Urothelium cell line (cell line): ENCODE data around the gene PRKCH.
A peak's percentile ranks its signal among the peaks of the same experiment; 100 is the strongest.
"Not testable (repeated sequence)": the region's sequence is repeated elsewhere in the genome, so short reads cannot be mapped to it uniquely, and the experiment has no call there.

Source experiments
- DNase-seq: peaks from one replicate; pipeline ENCODE4 v3.0.0; 2011; ENCODE audit warnings: low spot score, mixed read lengths
- FAIRE-seq: peaks from 2 replicates; lab custom pipeline; 2011; peaks lifted over from hg19 to GRCh38; lab: Jason Lieb, UNC

Gene PRKCH

DNA sequence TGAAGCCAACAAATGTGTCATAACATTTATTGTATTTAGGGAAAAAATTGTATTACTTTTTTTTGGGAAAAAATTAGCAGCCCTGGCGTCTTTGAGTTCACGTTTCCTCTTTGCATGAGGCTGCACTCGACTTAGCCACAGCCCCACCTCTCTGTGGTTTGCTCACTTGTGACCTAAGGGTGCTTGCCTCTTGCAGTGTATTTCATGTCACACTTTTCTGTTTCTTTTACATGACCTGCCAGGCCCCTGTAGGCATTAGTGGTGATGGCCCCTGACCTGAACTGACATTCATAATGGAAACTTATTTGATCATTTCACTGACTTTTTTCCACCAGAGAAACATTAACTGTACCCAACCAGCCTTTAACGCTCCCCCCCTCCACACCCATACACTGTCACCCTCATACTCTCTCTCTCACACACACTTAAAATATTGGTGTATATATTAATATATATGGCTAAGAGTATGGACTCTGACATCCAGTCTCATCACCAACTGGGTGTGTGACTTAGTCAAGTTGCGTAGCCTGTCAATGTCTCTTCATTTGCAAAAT lies 122.9 kb downstream of the PRKCH start:
- FAIRE-seq (no peak), DNase-seq (no peak)

DNA sequence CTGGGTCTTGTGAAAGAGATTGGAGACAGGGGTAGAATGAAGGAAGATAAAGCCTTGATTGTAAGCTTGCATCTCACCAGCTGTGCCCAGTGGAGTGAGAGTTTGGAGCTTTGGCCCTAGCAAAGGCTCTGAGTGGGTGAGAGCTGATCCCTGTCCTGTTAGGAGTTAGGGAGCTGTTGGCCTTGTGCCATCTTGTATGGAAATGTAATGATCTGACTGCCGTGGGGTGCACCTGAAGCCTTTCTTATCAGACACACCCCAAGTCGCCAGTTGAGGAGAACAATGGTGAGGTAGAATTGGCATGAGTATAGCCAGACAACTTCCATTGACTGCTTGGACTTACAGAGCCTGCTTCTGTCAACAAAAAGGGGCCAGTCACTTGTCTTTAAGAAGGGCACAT lies 130.1 kb downstream of the PRKCH start:
- FAIRE-seq (no peak), DNase-seq (no peak)

DNA sequence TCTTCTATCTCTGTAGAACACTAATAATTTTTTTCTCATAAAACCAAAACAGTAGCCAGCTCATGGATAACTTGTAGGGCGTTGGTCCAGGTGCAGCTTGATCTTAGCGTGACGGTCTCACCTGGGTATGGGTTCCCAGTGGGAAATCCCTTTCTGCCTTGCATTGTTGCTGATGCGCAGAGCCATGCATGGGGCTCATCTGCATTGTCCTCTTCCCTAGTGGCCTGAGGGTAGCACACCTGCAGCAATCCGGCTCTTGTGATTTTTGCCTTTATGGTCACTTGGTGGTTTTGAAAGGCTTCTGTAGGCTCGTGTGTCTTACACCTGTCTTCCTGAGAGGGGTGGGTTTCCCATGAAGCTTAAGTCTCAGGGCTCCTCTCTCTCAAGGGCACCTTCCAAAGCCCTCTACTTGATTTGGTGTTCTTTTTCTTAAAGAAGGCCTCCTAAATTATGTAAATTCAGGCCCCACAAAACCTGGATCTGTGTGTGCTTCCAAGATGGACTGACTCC lies 130.6 kb downstream of the PRKCH start:
- FAIRE-seq: no peak
- DNase-seq: no peak

DNA sequence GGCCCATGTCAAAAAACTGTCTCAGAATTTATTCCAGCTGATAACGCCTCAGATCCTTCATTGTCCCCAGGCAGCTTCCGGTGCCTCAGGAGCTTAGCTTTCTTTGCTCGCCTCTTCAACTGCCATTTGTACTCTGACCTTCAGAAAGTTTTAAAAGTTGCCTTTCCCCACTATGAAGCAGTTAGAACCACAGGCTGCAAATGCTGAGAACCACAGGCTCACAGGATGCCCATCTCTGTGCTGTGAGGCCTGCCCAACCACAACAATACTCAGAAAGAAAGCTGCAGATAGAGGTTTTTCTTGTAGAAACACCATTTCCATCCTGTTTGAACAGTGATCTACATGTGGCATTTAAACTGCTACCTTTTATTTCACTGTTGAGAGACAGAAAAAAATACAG lies 131.1 kb downstream of the PRKCH start:
- FAIRE-seq: no peak

DNA sequence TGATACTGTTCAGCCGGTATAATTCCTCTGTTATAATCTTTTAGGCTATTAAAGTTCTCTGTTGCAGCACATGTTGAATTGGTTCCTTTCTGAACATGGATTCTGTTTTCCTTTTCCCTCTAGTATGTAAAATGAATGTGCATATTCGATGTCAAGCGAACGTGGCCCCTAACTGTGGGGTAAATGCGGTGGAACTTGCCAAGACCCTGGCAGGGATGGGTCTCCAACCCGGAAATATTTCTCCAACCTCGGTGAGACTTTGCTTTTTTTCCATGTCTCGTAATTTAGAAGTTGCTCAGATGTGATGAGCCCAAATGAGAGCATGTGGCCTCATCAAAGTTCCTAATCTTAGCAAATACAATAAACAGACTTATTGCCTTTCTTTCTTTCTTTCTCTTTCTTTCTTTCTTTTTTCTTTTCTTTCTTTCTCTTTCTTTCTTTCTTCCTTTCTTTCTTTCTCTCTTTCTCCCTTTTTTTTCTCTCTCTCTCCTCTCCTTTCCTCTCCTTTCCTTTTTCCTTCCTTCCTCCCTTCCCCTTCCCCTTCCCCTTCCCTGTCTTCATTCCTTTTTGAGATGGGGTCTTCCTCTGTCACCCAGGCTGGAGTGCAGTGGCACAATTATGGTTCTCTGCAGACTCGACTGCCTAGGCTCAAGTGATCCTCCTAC lies 131.9 kb downstream of the PRKCH start:
- FAIRE-seq: peak; percentile 35
- no peak for DNase-seq

More for the DNA sequence above, 131.1 kb downstream of the PRKCH start:
- no peak for DNase-seq

DNA sequence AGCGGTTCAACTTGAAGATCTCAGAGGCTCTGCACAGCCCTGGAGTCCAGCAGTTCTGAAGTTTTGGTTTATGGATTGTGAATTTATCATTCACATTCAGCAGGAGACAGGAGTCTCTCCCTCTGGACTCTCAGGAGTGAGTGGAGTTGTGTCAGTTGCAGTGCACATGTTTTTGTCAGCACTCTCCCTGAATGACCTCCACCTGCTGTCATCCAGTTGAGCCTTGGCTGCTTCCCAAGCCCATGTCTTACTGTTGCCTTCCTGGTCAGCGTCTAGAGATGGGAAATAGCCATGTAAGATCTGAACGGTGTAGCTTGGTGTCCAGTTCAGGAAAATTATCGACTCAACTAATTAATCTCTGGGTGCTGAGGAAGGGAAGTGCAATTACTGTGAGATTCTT lies 133.2 kb downstream of the PRKCH start:
- FAIRE-seq: peak; percentile 17
- DNase-seq: no peak

DNA sequence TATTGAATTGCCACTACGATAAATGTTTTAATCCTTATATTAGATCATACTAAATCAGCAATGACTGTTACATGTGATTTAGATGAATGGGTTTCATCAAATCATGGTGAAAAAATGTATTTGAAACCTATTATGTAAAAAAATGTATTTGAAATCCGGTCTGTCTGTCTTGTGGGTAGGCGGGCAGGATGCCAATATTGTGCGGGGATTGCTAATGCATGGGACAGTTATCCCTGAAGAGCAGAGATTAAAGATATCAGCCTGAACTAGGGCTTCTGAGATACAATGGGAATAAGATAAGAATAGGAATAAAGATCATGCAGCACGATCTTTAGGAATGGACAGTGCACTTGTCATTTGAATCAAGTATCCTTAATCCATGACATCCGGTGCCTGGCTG lies 134.0 kb downstream of the PRKCH start:
- FAIRE-seq (no peak), DNase-seq (no peak)

DNA sequence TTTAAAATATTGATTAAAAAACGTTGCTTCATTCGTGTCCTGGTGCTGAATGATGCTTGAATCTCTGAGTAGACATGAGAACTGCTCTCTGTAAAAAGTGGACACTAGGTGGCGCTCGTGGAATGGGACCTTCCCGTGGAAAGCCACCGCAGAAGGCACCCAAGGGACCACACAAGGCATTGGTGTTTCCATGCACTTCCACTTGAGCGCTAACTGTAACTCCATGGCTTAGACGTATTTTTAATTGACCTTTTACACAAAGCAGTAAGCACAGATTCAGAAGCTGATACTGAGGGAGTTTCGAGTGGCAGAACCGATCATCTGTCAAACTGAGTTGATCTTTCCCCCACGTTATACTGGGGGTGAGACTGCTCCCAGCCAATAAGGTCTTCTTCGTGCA lies 135.3 kb downstream of the PRKCH start:
- peak; percentile 93 for FAIRE-seq
- DNase-seq: peak; percentile 91

DNA sequence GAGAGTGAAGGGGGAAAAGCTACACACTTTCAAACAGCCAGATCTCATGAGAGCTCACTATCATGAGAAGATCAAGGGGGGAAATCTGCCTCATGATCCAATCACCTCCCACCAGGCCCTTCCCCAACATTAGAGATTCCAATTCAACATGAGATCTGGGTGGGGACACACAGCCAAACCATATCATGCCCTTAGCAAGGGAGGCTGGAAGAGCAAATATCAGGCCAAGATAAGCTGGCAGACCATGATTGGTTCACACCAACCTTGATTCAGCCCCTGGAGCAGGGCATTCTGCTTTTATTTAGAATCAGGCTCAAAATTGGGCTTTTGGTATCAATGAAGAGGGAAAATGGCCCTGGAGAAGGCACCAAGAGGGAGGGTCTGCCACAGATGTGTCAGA lies 137.4 kb downstream of the PRKCH start:
- DNase-seq (no peak), FAIRE-seq (no peak)

DNA sequence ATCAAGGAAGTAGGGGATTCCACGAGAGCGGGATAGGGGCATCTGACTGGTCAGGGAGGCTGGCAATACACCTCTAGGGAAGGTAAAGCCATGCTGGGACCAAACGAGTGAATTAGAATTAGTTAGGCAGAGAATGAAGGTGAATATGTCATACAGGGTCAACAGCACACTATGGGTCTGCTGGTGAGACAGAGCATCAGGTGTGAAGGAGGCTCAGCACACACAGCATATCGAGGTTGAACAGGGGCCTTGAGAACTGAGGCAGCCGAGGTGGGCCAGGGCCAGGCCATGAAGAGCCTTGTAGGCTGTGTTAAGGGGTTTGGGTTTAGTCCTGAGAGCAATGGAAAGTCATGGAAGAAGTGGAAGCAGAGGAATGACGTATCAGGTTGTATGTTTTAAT lies 137.8 kb downstream of the PRKCH start:
- DNase-seq (no peak), FAIRE-seq (peak; percentile 76)

DNA sequence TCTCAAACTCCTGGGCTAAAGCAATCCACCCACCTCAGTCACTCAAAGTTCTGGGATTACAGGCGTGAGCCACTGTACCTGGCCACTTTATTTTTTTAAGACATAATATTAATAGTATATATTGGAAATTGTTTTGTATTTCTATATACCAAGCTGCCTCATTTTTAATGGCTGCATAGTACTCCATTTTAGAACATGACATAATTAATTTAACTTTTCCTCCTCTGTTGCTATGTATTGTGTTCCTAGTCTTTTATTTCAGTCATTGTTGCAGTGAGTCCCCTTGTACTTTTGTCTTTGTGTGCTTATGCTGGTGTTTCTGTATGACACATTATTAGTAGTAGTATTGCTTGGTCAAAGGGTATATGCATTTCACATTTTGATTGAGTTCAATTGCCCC lies 138.7 kb downstream of the PRKCH start:
- DNase-seq: no peak
- FAIRE-seq: peak; percentile 50

DNA sequence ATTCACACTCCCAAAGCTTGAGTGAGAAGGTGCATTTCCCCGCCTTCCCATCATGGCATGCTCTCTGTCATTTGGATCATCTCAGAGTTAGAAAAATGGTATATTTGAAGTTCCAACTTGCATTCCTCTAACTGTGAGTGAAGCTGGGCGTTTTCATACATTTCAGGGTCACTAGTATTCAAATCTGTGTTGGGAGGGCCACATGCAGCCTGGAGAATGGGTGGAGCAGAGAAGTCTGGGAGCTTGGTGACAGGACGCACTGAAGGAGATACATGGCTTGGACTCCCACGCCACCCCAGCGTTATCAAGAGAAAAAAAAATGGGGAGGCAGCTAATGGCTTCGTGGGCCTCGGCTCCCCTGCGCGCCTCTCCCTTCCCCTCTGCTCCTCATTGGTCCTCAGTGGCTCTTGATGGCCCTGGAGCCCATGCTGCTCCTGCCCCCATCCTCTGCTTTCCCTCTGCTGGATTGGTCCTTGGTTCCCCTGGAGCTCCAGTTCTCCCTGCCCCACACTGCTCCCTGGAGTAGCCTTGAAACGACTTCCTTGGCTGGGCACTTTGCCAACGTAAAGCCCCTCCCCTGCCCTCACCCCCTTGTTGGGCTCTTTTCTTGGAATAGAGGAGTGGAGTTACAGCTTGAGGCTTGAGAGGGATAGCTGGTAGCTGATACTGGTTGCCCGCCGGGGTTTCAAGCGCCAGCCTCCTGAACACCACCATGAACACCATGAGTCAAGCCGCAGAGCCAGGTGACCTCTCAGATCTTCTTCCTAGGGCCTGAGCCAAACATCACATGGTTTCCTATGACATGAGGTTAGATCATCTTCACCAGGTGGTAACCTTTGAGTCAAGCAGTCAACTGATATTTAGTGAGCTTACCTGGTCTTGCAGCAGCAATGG lies 139.6 kb downstream of the PRKCH start:
- FAIRE-seq (peak; percentile 30), DNase-seq (peak; percentile 58)

DNA sequence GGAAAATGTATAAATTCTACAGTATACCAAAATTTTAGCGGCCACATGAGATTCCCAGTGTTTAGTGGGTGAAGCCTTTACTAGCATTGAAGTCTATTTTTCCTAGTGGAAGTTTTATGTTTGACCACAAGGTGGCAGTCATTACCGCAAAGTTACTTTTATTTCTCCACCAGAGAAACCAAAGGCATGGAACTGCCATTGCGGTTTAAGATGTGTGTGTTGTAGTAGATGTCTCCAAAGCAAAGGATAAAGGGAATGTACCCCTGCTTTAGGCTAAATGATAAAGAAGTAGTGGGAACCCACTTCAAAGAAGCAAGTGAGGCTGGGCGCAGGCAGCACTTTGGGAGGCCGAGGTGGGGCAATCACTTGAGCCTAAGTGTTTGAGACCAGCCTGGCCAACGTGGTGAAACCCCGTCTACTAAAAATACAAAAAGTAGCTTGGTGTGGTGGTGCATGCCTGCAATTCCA lies 140.5 kb downstream of the PRKCH start:
- FAIRE-seq (peak; percentile 91), DNase-seq (peak; percentile 82)

DNA sequence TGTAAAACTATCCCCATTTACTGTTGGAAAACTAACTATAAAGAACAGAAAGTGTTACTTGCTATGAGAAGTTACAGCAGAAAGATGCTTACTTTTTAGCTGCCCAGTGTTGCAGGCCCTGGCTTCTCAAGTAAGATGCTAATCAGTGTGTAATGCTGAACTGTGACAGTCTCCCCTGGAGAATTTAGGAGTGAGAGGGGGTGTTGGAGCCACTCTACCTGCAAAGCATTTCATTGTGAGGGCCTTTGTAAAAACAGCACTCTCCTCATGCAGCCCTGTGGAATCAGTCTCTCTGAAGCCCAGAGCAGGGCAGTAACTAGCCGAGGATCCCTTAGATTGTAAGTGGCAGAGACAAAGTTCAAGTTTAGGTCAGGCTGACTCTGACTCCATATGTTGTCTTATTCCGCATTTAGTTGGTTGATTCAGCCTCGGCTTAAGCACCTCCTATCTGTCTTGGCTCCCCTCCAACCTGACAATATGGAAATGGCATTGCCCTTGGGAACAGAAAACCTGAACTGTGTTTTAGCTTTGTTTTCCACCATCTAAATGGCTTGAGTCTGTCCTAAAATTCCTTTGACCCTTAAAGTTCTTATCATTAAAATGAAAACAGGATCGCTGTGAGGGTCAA lies 141.3 kb downstream of the PRKCH start:
- DNase-seq (no peak), FAIRE-seq (peak; percentile 48)

DNA sequence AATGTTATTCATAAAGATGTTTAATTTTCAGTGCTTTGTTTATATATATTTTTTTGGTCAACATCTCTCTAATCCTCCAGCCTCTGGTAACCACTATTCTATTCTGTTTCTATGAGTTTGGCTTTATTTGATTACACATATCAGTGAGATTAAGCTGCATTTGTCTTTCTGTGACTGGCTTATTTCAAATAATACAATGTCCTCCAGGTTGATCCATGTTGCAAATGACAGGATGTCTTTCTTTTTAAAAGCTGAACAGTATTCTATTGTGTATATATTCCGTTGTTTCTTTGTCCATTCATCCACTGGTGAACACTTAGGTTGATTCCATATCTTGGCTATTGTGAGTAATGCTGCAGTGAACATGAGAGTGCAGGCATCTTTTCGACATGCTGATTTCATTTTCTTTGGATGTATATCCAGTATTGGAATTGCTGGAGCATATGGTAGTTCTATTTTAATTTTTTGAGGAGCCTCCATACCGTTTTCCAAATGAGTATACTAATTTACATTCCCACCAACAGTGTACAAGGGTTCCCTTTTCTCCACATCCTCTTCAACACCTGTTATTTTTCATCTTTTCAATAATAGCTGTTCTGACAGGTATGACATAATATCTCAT lies 142.4 kb downstream of the PRKCH start:
- FAIRE-seq: no peak
- no peak for DNase-seq

DNA sequence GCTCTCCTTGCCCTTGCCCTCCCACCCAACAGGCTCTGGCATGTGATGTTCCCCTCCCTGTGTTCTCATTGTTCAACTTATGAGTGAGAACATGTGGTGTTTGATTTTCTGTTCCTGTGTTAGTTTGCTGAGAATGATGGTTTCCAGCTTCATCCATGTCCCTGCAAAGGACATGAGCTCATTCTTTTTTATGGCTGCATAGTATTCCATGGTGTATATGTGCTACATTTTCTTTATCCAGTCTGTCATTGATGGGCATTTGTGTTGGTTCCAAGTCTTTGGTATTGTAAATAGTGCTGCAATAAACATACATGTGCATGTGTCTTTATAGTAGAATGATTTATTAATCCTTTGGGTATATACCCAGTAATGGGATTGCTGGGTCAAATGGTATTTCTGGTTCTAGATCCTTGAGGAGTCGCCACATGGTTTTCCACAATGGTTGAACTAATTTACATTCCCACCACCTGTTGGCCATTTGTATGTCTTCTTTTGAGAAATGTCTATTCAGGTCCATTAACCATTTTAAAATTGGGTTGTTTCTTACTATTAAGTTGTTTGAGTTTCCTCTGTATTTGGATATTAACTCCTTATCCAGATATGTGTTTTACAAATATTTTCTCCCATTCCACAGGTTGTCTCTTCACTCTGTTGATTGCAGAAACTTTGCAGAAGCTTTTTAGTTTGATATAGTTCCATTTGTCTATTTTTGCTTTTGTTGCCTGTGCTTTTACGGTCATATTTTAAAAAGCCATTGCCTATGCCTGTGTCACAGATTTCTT lies 143.4 kb downstream of the PRKCH start:
- FAIRE-seq, DNase-seq: not testable (repeated sequence)

DNA sequence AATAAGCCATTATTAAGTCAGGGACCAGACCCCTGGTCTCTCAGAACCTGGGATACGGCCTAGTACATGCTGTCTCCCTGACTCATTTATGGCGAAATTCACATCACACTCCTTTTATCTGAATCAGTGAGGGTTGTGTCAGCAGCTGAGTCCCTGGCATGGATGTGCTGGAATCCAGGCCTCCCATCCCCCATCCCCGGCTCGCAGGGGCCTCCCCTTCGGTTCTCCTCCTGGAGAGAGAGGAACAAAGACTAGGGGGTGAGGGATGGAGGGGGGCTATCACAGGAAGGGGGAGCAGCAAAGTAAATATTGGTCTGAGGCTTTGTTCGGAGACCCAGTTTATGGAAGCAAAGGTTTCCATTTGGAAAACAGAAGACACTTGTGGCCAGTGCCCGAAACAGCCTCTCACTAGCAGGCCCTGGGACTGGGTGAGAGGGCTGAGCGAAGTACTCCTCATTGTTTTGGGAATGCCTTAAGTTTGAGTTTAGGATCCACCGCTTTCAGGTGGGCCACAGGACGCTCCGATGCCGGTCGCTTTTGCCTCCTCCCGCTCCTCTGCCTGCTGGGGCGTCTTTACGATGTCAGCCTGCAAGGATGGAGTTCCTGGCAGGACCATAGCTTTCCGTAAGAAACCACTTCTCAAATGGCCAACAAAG lies 145.0 kb downstream of the PRKCH start:
- DNase-seq (peak; percentile 73), FAIRE-seq (no peak)

DNA sequence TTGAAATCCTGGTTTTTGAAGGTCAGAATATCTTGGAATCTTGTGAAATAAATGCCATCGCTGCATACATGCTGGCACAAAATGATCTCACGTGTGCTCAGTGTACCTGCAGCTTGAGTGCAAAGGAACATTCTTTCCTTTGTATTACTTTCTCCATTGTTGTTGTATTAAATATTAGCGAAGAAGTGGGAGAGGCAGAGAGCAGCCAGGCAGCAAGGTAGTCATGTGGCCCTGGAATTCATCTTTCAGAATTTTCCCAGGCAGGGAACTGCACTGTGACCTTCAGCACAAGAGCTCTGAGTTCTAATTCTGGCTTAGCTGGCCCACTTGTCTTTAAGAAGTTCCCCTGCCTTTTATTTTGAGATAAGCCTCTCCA lies 145.5 kb downstream of the PRKCH start:
- FAIRE-seq (peak; percentile 62), DNase-seq (no peak)

DNA sequence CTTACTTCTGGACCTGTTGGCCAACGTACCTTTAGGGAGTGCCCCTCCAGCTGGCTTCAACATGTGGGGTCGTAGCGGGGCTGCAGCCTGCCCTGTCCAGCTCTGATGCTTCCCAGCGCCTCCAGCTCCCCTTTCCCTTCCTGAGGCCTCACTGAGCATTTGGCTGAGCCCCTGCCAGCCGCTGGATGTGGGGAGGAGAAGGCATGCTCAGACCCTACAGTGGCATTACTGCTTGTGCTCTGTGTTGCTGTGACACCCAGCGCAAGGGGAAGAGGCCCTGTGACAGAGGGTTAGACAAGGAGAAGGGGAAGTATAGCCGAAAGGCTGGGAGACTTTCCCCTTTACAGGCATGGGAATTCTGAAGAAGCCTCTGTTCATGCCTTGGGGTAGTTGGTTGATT lies 145.9 kb downstream of the PRKCH start:
- FAIRE-seq: no peak
- DNase-seq: no peak
